Hematopoietic multipotent progenitor cell treated with erythropoietin and hydrocortisone succinate and interleukin-3 and kit ligand, for 6 days (in vitro differentiated cells): ENCODE measurements around the gene TMEM208.

Source experiments
- DNase-seq: peaks from one replicate; pipeline ENCODE4 v3.0.0-alpha.2; 2015

TMEM208 gene

DNA sequence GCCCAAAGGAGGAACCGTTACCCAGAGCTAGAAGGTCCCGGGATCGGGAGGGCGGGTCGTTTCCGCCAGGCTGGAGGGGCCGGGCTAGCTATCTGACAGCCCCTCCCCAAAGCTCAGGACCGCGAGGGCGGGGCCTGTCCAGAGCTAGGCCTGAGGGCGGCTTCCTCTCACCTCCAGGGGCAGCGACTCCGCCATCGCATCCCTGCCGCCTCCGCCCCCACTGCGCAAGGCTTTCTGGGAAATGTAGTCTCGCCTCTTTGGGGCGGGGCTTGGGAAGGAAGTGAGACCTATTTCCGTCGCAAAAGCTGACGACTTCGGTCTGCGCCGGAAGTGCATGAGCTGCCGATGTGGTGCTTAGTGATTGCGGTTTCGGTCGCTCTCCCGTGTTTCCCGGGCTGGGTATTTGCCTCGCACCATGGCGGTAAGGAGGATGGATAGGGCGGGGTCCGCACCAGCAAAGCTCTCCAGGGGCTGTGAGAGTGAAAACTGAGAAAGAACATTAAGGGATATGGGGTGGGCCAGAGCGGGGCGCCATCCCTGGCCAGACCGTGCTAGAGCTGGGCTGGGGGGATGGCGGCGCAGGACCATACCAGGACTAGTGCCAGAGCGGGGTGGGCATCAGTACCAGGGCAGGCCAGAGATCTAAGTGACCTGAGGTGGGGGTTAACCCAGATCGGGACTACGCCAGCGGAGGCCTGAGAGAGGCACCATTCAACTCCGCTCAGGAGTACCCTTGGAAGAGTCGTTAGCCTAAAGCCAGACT, at the start of gene TMEM208:
TSS of gene TMEM208 (plus strand) at position 327 of the 763 bp plus-strand sequence. CDS start at position 416, 89 bp downstream.
- DNase-seq, result peak; percentile 99

DNA sequence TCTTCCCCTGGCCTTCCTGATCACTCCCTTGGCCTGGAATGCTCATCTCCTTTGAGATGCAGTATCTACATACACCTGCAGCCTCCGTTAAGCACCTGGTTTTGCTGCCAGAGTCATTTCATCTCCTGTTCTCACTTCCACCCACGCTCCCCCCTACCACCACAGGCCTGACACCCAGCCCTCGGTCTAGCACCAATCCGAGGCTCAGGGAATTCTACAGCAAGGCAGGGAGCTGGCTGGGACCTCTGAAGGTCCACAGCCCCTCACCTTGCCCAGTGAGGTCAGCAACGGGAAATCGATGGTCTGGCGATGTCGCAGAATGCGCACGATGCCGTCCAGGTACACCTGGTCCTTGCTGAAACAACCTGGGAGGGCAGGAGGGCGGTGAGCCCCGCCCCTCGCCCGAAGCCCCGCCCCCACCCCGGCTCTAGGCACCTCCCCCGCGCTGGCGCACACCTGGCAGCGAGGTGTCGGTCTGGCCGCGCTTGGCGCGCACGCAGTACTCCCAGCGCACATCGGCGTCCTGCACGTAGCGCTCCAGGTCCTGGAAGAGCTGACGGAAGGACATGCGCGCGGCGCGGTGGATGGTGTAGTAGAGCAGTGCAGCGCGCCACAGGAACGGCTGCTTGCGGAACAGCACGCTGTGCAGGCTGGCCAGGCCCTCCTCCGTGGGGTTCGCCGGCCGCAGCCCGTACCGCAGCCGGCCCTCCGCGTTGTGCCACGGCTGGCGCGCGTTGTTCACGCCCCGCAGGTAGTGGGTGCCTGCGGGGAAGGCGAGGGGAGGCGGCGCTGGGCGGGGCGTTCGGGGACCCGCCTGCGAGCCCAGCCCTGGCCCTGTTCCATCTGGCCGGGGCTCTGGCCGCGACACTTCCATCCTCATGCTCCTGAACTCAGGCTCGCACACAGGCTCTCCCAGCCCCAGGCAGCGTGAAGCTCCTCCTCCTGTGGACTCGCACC, 48.9 kb upstream of the TMEM208 start:
- peak; percentile 73 for DNase-seq

DNA sequence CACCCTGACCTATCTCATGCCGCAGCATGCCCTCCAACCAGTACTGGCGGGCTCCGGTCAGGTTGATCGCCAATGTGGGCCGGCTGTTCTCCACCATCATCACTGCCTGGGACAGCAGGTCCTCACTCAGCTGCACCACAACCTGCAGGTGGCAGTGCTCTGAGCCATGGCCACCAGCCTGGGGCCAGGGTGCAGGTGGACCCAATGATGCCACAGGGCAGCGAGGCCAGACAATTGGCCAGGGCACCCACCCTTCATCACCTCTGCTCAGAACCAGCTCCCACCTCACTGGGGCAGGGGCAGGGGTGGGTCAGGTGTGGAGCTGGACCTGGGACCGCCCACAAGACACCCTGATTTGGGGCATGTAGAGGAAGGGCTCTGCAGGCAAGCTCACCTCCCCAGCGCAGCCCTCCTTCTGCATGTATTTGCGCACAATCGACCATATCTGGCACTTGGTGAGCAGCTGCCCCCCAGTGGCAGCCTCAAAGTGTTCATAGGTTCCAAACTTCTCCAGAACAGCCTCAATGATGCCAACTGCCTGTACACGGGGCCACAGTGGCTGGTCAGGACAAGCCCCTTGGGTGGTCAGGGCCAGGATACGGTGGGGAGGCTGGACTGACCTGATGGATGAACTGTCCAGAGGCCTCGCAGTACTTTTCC, 47.4 kb upstream of the TMEM208 start:
- peak; percentile 73 for DNase-seq

DNA sequence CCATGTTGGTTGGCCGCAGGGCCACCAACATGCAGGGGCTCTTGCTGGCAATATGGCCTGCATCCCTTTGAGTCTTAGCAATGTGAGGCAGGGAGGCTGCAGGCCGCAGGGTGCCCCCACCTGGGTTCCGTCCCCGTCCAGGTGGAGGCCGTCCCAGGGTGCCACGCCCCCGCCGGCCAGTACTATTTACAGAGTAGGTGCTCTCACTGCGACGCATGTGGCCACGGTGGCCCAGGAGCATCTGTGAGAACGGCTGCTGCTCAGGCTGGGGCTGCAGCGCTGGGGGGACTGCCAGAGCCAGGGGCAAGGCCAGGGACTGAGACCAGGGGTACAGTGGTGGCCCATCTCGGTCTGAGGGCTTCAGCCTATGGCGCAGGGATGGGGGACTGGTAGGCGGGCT, 46.8 kb upstream of the TMEM208 start:
- no peak for DNase-seq

DNA sequence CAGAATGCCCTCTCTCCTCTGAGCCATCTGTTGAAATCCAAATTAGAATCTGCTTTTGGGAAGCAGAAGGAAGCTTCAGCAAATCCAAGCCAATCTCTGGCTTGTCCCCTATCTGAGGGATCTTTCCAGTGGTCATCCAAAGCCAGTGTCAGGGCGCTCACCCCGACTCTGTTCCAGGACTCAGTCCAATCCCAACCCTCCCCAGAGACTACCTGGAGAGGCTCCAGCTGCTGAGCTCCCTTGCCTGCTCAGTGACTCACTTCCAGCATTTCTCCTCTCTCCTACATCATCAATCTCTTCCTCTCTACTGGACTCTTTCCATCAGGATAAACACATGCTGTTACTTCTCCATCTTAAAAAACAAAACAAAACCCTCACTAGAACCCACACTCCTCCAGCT, 45.6 kb upstream of the TMEM208 start:
- DNase-seq, result no peak

DNA sequence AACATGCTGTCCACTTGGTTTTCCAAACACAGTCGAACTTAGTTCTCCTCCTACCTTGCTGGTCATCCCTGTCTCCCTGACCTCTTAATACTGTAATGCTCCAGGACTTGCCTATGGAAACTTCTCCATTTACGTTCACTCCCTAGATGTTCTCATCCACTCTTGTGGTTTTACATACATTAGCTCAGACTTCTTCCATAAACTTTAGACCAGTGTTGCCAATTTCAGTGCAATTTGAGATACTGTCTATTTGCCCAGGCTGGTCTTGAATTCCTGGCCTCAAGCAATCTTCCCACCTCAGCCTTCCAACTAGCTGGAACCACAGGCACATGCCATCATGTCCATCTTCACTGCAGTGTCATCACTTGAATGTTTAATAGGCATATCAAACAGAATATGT, 44.6 kb upstream of the TMEM208 start:
- no peak for DNase-seq

DNA sequence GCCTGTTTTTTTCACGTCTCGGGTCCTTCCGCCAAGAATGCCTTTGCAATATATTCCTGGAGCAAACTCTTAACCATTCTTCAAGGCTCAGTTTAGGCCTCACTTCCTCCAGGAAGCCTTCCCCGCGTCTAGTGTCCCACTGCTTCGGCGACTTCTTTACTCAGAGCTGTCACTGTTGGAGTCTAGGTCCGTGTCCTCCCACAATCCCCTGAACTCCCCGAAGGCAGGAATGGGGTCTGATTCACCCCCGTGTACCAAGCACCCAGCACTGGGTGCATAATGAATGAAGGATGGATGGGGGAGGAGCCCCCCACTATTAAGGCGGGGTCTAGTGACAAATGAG, 43.7 kb upstream of the TMEM208 start:
- no peak for DNase-seq

DNA sequence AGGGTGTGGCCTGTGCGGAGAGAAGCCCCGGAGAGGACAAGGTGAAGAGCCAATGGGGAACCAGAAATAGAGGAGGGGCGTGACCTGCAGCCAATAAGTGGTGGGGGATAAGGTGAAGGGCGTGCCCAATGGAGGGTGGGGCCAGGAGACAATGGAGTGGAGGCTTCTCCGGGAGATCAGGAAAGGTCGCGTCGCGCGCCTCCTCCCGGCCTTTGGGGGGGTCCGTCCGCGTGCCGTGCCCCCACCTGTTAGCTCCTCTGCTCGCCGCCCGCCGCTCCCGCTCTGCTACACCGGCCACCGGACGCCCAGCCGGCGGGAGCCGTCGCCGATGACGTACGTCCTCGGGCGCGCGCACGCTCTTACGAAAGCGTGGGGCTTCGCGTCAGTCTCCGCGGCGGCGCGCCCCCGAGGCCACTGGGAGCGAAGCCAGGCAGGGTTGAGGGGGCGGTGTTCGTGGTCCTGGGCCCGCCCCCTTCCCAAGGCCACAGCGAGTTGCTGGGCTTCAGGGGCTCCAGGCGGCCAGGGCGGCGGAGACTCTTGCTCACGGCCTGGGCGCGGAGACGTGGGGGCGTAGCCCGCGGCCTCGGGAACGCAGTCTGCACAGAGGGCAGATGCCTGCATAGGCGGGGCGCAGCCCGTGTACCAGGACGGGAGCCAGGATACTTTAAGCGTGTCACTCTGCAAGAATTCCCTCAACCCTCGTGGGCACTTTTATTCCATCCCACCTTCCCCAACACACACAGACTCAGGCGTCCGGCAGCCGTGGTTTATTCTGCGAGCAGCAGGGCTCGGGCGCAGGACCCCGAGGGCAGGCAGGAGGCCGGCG, 43.1 kb upstream of the TMEM208 start, which contains the start of gene MATCAP1:
TSS of gene MATCAP1 (minus strand) at position 337 of the 826 bp plus-strand sequence. CDS start 3,353 bp downstream, outside the sequence.
- DNase-seq, result peak; percentile 99

DNA sequence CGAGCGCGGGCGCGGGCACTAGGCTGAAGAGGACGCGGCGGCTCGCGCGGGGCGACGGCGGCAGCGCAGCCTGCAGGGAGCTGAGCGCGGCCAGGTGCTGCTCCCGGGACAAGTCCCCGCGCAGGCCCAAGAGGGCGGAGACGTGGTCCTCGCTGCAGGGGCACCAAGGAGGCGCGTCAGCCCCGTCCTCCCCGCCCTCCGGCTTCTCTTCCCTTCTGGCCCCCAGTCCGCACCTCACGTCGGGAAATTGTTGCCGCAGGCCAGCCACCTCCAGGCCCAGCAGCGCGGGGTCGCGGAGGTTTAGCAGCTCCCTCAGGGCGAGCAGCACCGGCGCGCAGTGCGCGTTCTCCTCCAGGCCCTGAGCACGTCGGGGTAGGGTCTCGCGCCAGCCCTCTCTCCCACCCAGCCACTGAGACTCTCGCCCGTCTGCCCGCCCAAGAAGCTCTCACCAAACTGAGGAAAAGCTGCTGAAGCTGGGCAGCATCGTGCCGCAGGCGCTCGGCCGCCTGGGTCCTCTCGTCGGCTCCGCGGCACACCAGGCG, 42.4 kb upstream of the TMEM208 start:
- no peak for DNase-seq

DNA sequence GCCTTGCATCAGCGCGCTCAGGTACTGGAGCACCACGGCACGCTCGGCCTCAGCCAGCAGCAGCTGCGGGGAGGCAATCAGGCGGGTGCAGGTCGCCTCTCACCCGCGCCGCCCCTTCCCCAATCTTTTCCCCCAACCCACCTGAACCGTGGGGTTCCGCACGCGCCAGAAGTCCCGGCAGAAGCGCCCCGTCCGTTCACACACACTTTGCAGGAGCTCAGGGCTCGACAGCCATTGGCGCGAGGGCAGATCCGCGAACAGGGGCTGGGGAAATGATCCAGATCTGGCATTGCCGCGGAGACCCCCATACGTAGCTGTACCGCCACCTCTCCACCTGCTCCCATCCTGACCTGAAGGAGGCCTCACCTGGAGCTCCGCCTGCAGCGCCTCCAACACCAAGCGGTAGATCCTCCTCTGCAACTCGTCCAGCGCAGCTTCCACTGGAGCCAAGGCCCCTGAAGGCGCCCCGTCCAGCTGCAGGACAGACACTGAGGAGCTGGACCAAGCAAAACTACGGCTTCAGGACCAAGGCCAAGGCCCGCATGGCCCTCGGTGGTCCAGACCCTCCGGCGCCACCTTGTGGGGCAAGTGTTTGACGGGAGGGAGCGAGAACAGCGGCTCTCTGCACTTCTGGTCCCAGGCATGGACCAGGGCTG, 41.8 kb upstream of the TMEM208 start:
- DNase-seq, result peak; percentile 97

DNA sequence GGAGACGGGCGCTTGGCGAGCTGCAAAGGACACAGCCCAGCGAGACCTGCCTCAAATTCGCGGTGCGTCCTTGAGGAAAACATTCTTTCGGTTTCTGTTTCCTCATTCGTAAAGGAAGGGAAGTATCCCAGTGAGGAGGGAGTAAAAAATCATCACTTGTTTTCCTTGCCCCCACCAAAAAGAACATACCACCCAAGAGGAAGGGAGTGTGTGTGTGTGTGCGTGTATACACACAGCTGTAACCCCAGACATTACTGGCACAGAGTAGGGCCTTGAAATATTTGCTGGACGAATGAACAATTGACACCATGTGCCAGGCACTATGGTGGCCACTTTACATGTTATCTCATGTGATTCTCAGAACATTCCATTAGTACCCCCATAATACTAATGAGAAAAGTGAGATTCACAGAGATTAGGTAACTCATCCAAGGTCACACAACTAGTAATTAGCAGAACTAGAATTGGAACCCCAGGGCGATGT, 41.2 kb upstream of the TMEM208 start:
- no peak for DNase-seq

DNA sequence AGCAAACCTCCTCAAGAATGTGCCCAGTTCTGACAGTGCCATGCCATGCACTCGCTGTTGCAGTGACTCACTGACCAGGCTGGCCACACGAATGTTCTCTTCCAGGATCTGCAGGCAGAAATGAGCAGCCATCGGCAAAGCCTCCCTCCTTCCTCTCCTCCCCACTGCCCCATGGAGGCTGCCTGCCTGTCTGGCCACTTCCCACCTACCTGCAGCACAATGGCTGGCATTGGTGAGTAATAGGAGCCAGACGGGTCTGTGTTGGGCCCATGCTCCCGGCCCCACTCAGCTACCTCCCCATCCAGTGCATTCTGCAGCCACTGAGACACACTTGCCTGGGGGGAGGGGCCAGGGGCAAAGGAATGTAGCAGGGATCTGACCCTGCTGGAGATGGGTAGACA, 40.4 kb upstream of the TMEM208 start:
- no peak for DNase-seq

DNA sequence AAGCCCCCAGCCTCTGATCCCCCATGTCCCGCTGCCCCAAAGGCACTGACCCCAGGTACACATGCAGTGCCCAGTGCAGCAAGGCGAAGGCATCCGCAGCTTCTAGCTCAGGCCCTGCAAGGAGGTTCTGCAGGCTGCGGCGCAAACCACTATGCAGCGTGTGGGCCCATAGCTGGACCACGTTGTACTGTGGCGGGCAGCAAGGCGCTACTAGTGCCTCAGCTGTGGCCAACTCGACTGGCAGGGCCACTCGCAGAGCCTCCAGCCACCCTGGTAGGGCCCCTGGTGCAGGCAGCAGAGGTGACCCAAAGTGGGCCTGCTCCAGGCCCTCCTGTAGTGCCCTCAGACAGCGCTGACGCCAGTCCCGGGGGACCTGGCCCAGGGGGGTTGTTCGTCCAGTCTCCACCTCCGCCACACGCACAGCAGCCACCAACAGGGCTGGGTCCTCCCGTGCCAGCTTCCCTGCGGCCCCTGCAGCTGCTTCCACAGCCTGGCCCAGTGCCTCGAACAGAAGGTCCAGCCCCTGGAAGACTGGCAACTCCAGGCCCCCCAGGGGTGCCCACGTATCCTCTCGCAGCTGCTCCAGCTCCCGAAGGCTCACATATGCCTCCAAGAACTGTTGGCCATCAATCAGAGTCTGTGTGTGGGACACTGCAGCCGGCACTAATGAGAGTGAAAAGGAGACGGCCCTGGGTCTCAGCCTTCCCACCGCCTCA, 39.6 kb upstream of the TMEM208 start:
- DNase-seq, result no peak

DNA sequence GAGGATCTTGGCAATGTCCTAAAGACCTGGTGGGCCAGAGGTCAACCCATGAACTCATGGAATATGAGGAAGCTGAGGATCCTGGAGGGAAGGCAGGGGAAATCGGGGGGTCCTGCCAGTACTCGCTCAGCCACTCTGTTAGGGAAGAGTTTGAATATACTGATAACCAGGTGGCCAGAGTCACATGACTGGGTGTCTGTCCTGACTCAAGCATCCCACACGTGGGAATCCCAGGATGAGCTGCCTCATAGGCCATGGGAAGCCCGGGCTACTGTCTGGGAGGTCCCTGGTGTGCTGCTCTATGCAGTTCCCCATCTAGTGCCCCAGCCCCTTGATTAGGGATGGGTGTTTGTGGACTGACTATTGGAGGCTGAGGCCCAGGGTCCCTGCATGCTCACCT, 38.6 kb upstream of the TMEM208 start:
- DNase-seq, result no peak

DNA sequence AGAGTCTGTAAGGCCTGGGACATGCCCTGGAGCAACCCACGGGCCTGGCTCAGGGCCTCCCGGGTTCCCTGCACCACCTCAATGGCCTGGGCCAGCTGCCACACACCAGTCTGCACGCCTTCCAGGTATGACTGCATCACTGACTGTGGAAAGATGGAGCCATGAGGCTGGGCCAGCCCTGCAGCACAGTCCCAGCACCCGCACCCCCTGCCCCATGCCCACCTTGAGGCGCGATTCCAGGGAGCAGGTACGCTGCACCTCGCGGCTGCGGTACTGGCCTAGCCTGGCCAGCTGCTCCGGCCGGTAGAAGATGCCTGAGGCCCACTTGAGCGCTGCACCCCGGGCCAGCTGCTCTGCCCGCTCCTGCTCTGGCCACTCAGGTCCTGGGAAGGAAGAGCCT, 38.1 kb upstream of the TMEM208 start:
- DNase-seq, result no peak

DNA sequence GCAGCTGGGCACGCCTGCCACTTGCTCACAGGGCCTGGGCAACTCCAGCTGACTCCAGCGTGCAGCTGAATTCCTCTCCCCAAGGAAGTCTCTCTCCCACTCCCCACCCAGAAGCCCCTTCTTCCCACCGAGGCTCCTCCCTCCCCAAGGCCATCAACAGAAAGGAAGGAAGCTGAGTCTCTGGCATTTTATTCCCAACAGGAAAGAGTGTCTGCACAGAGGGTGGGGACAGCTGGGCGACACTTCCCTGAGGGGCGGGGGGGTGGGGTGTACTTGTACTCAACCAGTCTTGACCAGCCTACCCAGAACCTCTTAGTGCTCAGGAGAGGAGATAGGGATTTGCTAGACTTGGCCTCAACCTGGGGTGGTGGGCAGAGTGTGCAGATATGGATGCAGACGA, 36.9 kb upstream of the TMEM208 start, which contains the start of gene EXOC3L1:
TSS of gene EXOC3L1 (minus strand) at position 96 of the 400 bp plus-strand sequence. CDS start 460 bp downstream, outside the sequence.
- DNase-seq, result no peak

DNA sequence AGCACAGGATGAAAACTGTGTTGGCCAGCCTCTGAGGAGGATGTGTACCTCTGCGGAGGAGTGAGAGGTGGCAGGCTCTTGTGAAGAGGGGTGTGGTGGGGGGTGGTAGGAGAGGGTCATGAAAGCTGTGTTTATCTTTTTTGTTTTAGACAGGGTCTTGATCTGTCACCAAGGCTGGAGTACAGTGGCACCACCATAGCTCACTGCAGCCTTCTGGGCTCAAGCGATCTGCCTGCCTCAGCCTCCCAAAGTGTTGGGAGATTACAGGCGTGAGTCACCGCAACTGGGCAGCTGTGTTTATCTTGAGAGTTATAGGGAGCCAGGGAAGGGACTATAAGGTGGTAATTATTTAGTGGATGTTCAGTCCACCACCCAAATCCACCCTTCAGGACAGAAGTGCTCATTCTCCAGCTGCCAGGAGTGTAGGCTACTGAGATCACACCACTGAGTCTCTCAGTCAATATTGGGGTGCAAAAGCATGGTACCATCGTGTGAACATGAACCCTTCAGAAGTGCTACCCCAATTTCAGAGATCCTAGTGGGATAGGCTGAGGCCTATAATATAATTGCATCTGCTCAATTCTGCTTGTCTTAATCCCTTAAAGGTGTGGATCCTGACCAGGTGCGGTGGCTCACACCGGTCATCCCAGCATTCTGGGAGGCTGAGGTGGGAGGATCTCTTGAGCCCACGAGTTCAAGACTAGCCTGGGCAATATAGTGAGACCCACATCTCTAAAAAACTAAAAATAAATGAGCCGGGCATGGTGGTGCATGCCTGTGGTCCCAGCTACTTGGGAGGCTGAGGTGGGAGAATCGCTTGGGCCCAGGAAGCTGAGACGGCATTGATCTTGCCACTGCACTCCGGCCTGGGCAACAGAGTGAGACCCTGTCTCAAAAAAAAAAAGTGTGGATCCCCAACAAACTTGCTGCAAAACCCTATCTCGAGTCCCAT, 36.2 kb upstream of the TMEM208 start:
- peak; percentile 68 for DNase-seq

DNA sequence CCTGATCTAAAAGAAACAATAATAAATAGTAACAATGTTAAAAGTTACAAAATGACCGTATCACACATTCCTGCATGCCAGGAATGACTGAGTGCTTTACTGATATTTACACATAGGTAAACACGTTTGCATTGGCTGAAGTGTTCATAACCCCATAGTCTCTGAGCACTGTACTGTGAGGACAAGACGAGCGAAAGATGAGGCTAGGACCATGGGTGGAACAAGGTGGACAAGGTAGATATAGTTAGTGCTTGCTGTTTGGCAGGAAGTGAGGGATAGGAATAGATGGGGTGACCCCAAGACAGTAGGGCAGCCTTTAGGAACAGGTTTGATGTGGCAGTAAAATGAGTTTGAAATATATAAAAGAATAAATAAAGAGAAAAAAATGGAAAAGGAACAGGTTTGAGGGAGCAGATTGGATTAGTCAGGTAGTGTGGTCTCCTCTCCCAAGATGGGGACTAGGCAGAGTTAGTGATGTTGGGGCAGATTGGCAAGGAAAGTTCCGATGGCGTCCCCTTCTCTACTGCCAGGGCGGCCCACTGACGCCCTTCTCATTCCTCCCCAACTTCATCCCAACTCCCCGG, 35.4 kb upstream of the TMEM208 start:
- DNase-seq, result no peak
